SJSA1 (cell line): ENCODE measurements around the gene NAV3. TPM values are rescaled to one million over a fixed set of nuclear protein-coding genes. Genes with fewer than 3 reads are reported as not detected.

Experiments
- DNase-seq, 2 experiments: peaks; one replicate each; pipeline ENCODE4 v3.0.0-alpha.2; 2015 to 2020; ENCODE audit warnings: low spot score in 2 of 2, low read depth in 1 of 2
- H3K27ac ChIP-seq: fragments of 250-450 bp; sonication (Bioruptor Pico); 2 replicates; pipeline ENCODE4 v1.5.1; 2020; ENCODE audit warnings: mild to moderate bottlenecking, moderate library complexity
- H3K27me3 ChIP-seq: fragments of 250-450 bp; sonication (Bioruptor Pico); replicated peaks from 2 replicates; pipeline ENCODE4 v1.5.1; 2020; ENCODE audit warnings: mild to moderate bottlenecking, moderate library complexity
- H3K36me3 ChIP-seq: fragments of 250-450 bp; sonication (Bioruptor Pico); 2 replicates; pipeline ENCODE4 v1.5.1; 2020; ENCODE audit warnings: mild to moderate bottlenecking
- H3K4me1 ChIP-seq: fragments of 250-450 bp; sonication (Bioruptor Pico); replicated peaks from 2 replicates; pipeline ENCODE4 v1.6.1; 2021; ENCODE audit warnings: mild to moderate bottlenecking
- H3K4me3 ChIP-seq: fragments of 250-450 bp; sonication (Bioruptor Pico); 2 replicates; pipeline ENCODE4 v1.5.1; 2020; ENCODE audit warnings: mild to moderate bottlenecking
- H3K9me3 ChIP-seq: fragments of 250-450 bp; sonication (Bioruptor Pico); replicated peaks from 2 replicates; pipeline ENCODE4 v1.5.1; 2020; ENCODE audit warnings: mild to moderate bottlenecking
- total RNA-seq: library from RNA; depleted of rRNA; stranded (reverse); fragments of >200 nt; shearing (Covaris generic); gene quantifications from 2 replicates; pipeline ENCODE4 v1.2.3, GENCODE V29; 2014

Gene NAV3
- total RNA-seq, 1 experiment from 2014 or later = 58.0 TPM

GRCh38 chr12:78118486-78118885, 287.8 kb downstream of the NAV3 start:
- H3K36me3 ChIP-seq = peaks cover 45% of the 10 kb centered on the region
- H3K4me3 ChIP-seq = no peak overlapping the region
- no peaks in the 10 kb centered on the region for H3K27me3 ChIP-seq
- no peak for DNase-seq
- no peaks in the 10 kb centered on the region for H3K9me3 ChIP-seq
- H3K27ac ChIP-seq = no peak overlapping the region
- no peaks in the 10 kb centered on the region for H3K4me1 ChIP-seq

DNA sequence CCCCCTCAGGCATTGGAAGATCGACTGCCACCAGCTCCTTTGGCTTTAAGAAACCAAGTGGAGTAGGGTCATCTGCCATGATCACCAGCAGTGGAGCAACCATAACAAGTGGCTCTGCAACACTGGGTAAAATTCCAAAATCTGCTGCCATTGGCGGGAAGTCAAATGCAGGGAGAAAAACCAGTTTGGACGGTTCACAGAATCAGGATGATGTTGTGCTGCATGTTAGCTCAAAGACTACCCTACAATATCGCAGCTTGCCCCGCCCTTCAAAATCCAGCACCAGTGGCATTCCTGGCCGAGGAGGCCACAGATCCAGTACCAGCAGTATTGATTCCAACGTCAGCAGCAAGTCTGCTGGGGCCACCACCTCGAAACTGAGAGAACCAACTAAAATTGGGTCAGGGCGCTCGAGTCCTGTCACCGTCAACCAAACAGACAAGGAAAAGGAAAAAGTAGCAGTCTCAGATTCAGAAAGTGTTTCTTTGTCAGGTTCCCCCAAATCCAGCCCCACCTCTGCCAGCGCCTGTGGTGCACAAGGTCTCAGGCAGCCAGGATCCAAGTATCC, 288.7 kb downstream of the NAV3 start:
- DNase-seq = no peak

GRCh38 chr12:78120306-78120705, 289.6 kb downstream of the NAV3 start:
- H3K9me3 ChIP-seq = no peaks in the 10 kb centered on the region
- no peak overlapping the region for H3K4me3 ChIP-seq
- no peak for DNase-seq
- H3K36me3 ChIP-seq = peaks cover 45% of the 10 kb centered on the region
- H3K27me3 ChIP-seq = no peaks in the 10 kb centered on the region
- H3K27ac ChIP-seq = no peak overlapping the region
- no peaks in the 10 kb centered on the region for H3K4me1 ChIP-seq

More for the DNA sequence above, 288.7 kb downstream of the NAV3 start:
- no peaks in the 10 kb centered on the region for H3K27me3 ChIP-seq
- H3K36me3 ChIP-seq = peaks cover 45% of the 10 kb centered on the region
- H3K4me1 ChIP-seq = no peaks in the 10 kb centered on the region
- H3K4me3 ChIP-seq = no peak overlapping the region
- no peak overlapping the region for H3K27ac ChIP-seq
- H3K9me3 ChIP-seq = no peaks in the 10 kb centered on the region

- no peaks in the 10 kb centered on the region for H3K4me1 ChIP-seq
- H3K27ac ChIP-seq = no peak overlapping the region
- H3K4me3 ChIP-seq = no peak overlapping the region
- H3K9me3 ChIP-seq = no peaks in the 10 kb centered on the region
- H3K27me3 ChIP-seq = no peaks in the 10 kb centered on the region
- DNase-seq = no peak
- H3K36me3 ChIP-seq = peaks cover 45% of the 10 kb centered on the region
Observed at GRCh38 chr12:78120866-78121560, 290.3 kb downstream of the NAV3 start.

DNA sequence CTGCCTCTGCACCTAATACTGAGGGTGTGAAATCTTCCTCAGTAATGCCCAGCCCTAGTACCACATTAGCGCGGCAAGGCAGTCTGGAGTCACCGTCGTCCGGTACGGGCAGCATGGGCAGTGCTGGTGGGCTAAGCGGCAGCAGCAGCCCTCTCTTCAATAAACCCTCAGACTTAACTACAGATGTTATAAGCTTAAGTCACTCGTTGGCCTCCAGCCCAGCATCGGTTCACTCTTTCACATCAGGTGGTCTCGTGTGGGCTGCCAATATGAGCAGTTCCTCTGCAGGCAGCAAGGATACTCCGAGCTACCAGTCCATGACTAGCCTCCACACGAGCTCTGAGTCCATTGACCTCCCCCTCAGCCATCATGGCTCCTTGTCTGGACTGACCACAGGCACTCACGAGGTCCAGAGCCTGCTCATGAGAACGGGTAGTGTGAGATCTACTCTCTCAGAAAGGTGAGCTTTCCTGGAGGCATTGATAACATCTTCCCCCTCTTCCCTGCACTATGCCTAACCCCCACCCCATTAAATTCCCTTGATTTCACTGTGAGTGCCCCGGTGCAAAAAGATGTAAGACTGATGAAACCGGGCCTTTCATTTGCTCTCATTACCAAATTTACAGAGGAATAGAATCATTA, 291.4 kb downstream of the NAV3 start:
- Histone ChIP-seq H3K36me3 (peaks cover 48% of the 10 kb centered on the region), H3K4me1 (no peaks in the 10 kb centered on the region), H3K9me3 (no peaks in the 10 kb centered on the region), H3K4me3 (no peak overlapping the region), H3K27ac (no peak overlapping the region), H3K27me3 (no peaks in the 10 kb centered on the region)
- no peak for DNase-seq

DNA sequence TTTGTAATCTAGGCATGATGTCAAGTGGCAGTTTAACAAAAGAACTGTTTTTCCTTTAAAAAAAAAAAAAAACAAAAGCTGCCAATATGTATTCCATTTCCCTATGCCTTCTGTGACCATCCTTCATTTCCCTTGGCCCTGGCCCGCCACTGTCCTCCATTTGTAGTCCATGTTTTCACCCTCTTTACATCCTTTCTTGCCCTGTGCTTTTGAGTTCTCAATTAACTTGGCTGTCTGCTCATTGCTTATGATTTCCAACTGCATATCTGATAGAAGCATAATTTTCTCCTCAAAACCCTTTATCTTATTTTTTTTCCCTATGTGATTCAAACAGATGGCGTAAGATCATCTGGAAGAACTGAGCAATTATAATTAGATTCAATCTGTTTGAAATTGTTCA, 297.5 kb downstream of the NAV3 start:
- Histone ChIP-seq H3K27me3 (no peaks in the 10 kb centered on the region), H3K9me3 (no peaks in the 10 kb centered on the region), H3K36me3 (peaks cover 33% of the 10 kb centered on the region), H3K27ac (no peak overlapping the region), H3K4me3 (no peak overlapping the region), H3K4me1 (no peaks in the 10 kb centered on the region)
- DNase-seq = no peak

DNA sequence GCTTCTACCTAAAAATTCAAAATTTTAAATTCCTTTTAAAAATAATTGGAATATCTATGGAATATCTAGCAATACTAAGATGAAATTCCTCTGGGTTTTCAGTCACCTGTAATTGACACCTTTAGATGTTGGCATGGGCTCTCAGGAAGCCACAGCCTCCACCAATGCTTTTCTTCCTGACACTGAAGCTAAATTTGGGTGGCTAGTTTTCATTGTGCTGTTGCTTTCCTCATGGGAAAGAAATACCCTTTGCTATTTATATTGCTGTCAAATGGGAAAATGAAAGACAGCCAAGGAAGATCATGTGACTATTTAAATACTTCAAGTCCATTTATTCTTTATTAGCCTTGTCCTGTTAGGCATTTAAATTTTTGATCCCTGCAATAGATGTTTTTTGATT, 313.0 kb downstream of the NAV3 start:
- Histone ChIP-seq H3K9me3 (no peaks in the 10 kb centered on the region), H3K36me3 (peaks cover 29% of the 10 kb centered on the region), H3K27ac (no peak overlapping the region), H3K4me1 (no peaks in the 10 kb centered on the region), H3K27me3 (no peaks in the 10 kb centered on the region), H3K4me3 (no peak overlapping the region)
- no peak for DNase-seq

DNA sequence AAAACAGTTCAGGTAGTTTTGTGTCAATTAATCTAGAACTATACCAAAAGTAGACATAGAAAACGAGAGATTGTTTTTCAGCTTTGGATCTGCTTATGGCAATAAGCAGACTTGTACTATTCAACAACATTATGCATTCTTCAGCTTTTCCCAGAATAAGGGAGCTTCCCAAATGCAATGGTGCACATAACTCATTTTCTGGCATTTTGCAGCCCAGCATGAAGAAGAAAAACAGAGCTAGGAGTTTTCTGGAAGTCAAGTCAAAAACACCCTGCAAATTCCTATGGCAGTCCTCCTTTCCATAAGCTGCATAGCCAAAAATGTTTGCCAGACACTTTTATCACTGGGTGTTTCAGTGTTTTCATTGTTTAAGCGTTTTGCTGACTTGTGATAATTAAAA, 314.7 kb downstream of the NAV3 start:
- Histone ChIP-seq H3K36me3 (peaks cover 27% of the 10 kb centered on the region), H3K27me3 (no peaks in the 10 kb centered on the region), H3K4me1 (no peaks in the 10 kb centered on the region), H3K27ac (no peak overlapping the region), H3K9me3 (no peaks in the 10 kb centered on the region), H3K4me3 (no peak overlapping the region)
- DNase-seq = no peak

- Histone ChIP-seq H3K9me3 (no peaks in the 10 kb centered on the region), H3K4me1 (no peaks in the 10 kb centered on the region), H3K27ac (no peak overlapping the region), H3K36me3 (peaks cover 24% of the 10 kb centered on the region), H3K27me3 (no peaks in the 10 kb centered on the region), H3K4me3 (no peak overlapping the region)
- peak in 1 of 2 experiments; percentile 11 for DNase-seq
Observed at GRCh38 chr12:78146365-78146772, 315.7 kb downstream of the NAV3 start.

- H3K4me3 ChIP-seq = no peak overlapping the region
- no peak overlapping the region for H3K27ac ChIP-seq
- no peaks in the 10 kb centered on the region for H3K9me3 ChIP-seq
- no peaks in the 10 kb centered on the region for H3K4me1 ChIP-seq
- no peak for DNase-seq
- H3K27me3 ChIP-seq = no peaks in the 10 kb centered on the region
- H3K36me3 ChIP-seq = peaks cover 17% of the 10 kb centered on the region
Observed at GRCh38 chr12:78149459-78149858, 318.8 kb downstream of the NAV3 start.

DNA sequence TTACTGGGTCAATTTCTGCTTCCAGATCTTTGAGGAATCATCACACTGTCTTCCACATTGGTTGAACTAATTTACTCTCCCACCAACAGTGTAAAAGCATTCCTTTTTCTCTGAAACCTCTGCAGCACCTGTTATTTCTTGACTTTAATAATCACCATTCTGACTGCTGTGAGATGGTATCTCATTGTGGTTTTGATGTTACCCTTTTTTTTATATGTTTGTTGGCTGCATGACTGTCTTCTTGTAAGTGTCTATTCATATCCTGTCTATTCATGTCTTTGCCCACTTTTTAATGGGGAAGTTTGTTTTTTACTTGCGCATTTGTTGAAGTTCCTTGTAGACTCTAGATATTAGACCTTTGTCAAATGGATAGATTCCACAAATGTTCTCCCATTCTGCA, 324.9 kb downstream of the NAV3 start:
- no peaks in the 10 kb centered on the region for H3K9me3 ChIP-seq
- no peaks in the 10 kb centered on the region for H3K4me1 ChIP-seq
- DNase-seq = no peak
- no peaks in the 10 kb centered on the region for H3K27me3 ChIP-seq
- no peak overlapping the region for H3K27ac ChIP-seq
- no peak overlapping the region for H3K4me3 ChIP-seq
- peaks cover 19% of the 10 kb centered on the region for H3K36me3 ChIP-seq

GRCh38 chr12:78156751-78157150, 326.1 kb downstream of the NAV3 start:
- H3K4me3 ChIP-seq = no peak overlapping the region
- DNase-seq = no peak
- no peaks in the 10 kb centered on the region for H3K27me3 ChIP-seq
- H3K4me1 ChIP-seq = no peaks in the 10 kb centered on the region
- no peaks in the 10 kb centered on the region for H3K9me3 ChIP-seq
- H3K36me3 ChIP-seq = peaks cover 19% of the 10 kb centered on the region
- H3K27ac ChIP-seq = no peak overlapping the region

DNA sequence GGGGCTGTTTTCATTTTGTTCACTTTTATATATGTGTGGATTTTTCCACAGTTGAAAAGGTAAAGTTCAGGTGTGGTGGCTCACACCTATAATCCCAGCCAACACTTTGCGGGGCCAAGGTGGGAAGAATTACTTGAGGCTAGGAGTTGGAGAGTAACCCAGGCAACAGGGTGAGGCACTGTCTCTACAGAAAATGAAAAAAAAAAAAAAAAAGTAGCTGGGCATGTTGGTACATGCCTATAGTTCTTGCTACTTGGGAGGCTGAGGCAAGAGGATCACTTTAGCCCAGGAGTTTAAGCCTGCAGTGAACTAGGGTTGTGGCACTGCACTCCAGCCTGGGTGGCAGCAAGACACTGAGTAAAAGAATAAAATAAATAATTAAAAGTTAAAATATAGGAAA, 326.5 kb downstream of the NAV3 start:
- no peaks in the 10 kb centered on the region for H3K4me1 ChIP-seq
- H3K27me3 ChIP-seq = no peaks in the 10 kb centered on the region
- DNase-seq = no peak
- H3K36me3 ChIP-seq = peaks cover 19% of the 10 kb centered on the region
- H3K27ac ChIP-seq = no peak overlapping the region
- no peaks in the 10 kb centered on the region for H3K9me3 ChIP-seq
- no peak overlapping the region for H3K4me3 ChIP-seq

- DNase-seq = no peak
- H3K4me3 ChIP-seq = no peak overlapping the region
- no peaks in the 10 kb centered on the region for H3K4me1 ChIP-seq
- no peak overlapping the region for H3K27ac ChIP-seq
- H3K27me3 ChIP-seq = no peaks in the 10 kb centered on the region
- H3K36me3 ChIP-seq = peaks cover 16% of the 10 kb centered on the region
- no peaks in the 10 kb centered on the region for H3K9me3 ChIP-seq
Observed at GRCh38 chr12:78164154-78164553, 333.5 kb downstream of the NAV3 start.
